ENCODE measurements around the gene EIF1AX. TPM values are rescaled to one million over a fixed set of nuclear protein-coding genes. Genes with fewer than 3 reads are reported as not detected.

Gene EIF1AX, protein sequence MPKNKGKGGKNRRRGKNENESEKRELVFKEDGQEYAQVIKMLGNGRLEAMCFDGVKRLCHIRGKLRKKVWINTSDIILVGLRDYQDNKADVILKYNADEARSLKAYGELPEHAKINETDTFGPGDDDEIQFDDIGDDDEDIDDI
- polyA plus RNA-seq (2011; rRNA removed) (12.8 and 42.0 TPM in 2 replicates), polyA minus RNA-seq (2011; rRNA and poly(A)+ RNA removed) (6.3 and 7.3 TPM in 2 replicates)

DNA sequence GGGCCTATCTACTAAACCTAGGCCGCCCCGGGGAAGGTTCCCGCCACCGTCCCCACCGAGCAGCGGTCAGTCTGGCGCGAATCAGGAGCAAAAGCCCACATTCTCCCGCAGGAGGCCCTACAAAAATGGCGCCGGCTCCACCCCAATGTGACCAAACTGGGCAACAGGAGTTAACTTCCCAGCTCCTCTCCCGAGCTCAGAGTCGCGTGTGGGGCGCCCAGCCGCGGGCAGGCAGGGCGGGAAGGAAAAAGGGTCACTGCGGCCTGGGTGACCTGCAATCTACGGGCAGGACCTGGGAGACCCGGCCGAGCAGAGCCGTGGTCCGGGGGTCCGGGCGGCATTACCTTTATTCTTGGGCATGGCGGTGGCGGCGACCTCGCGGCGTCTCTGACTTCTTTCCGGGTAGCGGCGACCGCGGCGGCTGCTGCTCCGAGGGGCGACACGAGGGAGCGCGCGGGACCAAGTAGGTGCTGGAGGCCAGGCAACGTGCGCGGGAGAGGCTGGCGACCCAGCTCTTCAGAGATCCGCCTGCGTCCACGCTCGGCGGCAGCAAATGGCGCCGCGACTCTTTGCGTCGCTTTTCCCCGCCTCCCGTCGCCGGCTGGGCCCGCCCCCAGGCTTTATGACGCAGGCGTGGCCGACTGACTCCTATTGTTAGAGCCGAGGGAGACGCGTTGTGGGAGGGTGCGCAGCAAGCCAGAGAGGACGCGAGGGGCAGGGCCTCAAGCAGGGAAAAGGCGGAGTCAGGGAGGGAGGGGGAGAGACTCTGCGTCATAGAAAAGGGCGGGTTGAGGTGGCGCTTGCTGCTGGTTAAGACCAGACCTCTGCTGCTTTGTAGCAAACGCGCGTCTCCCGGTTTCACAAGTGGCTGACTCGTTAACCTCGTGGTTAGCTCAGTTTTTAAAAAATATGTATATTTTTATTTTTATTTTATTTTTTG lies at the start of gene EIF1AX:
Gene EIF1AX, minus strand, starts transcription at position 558 of the 940 bp plus-strand sequence. Its CDS starts 198 bp downstream, at position 360.
- DNase-seq (ENCODE audit: low read depth), result peak; percentile 89
- POLR2A ChIA-PET, result interaction anchor here (0.6 kb wide), 1 partner anchor 1698 kb away, joined by 3 read pairs; the partner anchor contains the start of gene MBTPS2
- CTCF ChIA-PET, result interaction anchor here (0.9 kb wide), 1 partner anchor 12 kb away, joined by 3 read pairs; no protein-coding TSS in a partner anchor
- TF ChIP-seq, protein P1, sequence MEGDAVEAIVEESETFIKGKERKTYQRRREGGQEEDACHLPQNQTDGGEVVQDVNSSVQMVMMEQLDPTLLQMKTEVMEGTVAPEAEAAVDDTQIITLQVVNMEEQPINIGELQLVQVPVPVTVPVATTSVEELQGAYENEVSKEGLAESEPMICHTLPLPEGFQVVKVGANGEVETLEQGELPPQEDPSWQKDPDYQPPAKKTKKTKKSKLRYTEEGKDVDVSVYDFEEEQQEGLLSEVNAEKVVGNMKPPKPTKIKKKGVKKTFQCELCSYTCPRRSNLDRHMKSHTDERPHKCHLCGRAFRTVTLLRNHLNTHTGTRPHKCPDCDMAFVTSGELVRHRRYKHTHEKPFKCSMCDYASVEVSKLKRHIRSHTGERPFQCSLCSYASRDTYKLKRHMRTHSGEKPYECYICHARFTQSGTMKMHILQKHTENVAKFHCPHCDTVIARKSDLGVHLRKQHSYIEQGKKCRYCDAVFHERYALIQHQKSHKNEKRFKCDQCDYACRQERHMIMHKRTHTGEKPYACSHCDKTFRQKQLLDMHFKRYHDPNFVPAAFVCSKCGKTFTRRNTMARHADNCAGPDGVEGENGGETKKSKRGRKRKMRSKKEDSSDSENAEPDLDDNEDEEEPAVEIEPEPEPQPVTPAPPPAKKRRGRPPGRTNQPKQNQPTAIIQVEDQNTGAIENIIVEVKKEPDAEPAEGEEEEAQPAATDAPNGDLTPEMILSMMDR (IDR thresholded peaks at IDR 0.05; ENCODE audit: insufficient read depth, low read depth, low read length), result no peak
- no peaks in the 10 kb centered on the region for H3K36me3 ChIP-seq (ENCODE audit: control insufficient read depth, insufficient read depth, low read length)
- no peaks in the 10 kb centered on the region for H3K27me3 ChIP-seq (ENCODE audit: control insufficient read depth, insufficient read depth, low read length)
- peak within 1 kb of the TSS; percentile 76 for H3K4me3 ChIP-seq (ENCODE audit: low read depth, low read length)

DNA sequence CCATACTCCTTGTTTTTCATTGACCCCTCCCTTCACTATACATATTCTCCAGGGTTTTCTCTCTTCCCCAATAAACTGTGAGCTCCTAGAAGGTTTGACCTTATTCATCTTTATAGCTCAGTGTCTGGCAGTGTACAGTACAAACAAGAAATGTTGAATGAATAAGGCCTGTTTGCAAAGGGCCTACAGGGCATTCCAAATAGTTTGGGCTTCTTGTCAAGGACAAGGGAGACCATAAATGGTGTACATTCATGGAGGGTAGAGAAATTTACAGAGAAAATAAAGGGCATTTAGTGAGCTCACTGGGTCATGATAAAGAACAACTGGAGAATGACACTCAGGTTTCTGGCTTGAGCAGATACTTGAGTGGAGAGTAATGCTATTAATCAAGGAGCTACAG lies 47.5 kb upstream of the EIF1AX start:
- ChIA-PET CTCF (no interaction called here), POLR2A (no interaction called here)
- no peak for DNase-seq (ENCODE audit: low read depth)
- Histone ChIP-seq H3K36me3 (ENCODE audit: control insufficient read depth, insufficient read depth, low read length) (no peaks in the 10 kb centered on the region), H3K27me3 (ENCODE audit: control insufficient read depth, insufficient read depth, low read length) (no peaks in the 10 kb centered on the region), H3K4me3 (ENCODE audit: low read depth, low read length) (no peak overlapping the region)
- TF ChIP-seq, protein P1 (IDR thresholded peaks at IDR 0.05; ENCODE audit: insufficient read depth, low read depth, low read length), result no peak

DNA sequence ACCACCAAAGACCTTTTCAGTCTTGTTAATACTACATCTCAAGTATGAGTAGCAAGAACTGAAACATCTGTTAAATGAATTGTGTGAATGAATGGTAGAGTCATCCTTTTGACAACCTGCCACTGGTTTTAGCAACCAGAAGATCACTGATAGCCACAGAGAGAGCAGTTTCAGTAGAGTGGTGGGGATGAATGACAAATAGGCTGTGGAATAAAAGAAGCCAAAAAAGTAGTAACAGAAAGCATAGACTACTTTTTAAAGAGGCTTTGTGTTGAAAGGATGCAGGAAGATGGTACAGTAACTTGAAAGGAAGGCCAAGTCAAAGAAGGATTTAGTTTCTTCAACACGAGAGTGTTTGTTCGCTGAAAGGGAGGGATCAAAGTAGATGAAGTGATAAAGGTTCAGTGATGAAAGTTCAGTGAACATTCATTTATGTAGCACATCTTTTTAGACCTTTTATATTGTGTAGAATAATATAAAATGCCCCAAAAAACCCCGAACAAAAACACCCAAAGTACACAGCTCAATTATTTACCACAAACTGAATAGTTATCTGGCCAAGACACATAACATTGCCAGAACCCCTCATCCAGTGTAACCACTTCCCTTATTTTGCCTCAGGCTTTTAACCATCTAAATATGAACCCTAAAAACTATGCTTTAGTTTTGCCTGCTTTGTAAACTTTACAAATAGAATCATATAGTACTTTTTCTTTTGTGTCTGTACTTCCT lies 40.1 kb upstream of the EIF1AX start:
- POLR2A ChIA-PET, result no interaction called here

DNA sequence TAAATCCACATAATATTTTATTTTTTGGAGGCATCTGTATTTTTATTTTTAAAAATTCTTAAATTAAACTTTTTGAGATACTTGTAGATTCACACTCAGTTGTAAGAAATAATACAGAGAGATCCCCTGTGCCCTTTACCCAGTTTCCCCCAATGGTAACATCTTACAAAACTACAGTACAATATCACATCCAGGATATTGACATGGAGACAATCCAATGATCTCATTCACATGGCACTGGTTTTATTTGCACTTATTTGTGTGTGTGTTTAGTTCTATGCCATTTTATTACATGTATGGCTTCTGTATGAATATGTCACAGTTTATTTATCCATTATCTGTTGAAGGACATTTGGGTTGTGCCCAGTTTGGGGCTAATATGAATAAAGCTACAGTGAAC lies 35.5 kb upstream of the EIF1AX start:
- Histone ChIP-seq H3K4me3 (ENCODE audit: low read depth, low read length) (no peak overlapping the region), H3K27me3 (ENCODE audit: control insufficient read depth, insufficient read depth, low read length) (no peaks in the 10 kb centered on the region), H3K36me3 (ENCODE audit: control insufficient read depth, insufficient read depth, low read length) (no peaks in the 10 kb centered on the region)
- ChIA-PET POLR2A (no interaction called here), CTCF (no interaction called here)
- TF ChIP-seq, protein P1 (IDR thresholded peaks at IDR 0.05; ENCODE audit: insufficient read depth, low read depth, low read length), result no peak
- no peak for DNase-seq (ENCODE audit: low read depth)

More for the DNA sequence above, 40.1 kb upstream of the EIF1AX start:
- no peak for DNase-seq (ENCODE audit: low read depth)
- Histone ChIP-seq H3K4me3 (ENCODE audit: low read depth, low read length) (no peak overlapping the region), H3K27me3 (ENCODE audit: control insufficient read depth, insufficient read depth, low read length) (no peaks in the 10 kb centered on the region), H3K36me3 (ENCODE audit: control insufficient read depth, insufficient read depth, low read length) (no peaks in the 10 kb centered on the region)
- TF ChIP-seq, protein P1 (IDR thresholded peaks at IDR 0.05; ENCODE audit: insufficient read depth, low read depth, low read length), result no peak
- CTCF ChIA-PET, result no interaction called here

DNA sequence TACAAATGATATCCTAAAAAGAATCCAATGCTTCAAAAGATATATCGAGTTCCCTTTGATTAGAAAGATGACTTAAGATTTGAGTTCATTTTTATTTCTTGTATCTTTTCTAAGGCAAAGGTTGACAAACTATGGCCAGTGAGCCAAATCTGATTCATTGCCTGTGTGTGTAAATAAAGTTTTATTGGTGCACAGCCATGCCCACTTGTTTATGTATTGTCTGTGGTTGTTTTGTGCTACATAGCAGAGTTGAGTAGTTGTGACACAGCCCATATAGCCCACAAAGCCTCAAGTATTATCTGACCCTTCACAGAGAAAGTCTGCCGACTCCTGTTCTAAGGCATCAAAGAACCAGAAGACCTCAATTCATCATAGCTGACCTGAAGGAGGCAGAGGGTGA lies 32.2 kb upstream of the EIF1AX start:
- POLR2A ChIA-PET, result no interaction called here

More for the DNA sequence above, 32.2 kb upstream of the EIF1AX start:
- CTCF ChIA-PET, result no interaction called here
- H3K4me3 ChIP-seq (ENCODE audit: low read depth, low read length), result no peak overlapping the region
- DNase-seq (ENCODE audit: low read depth), result no peak
- TF ChIP-seq, protein P1 (IDR thresholded peaks at IDR 0.05; ENCODE audit: insufficient read depth, low read depth, low read length), result no peak
- no peaks in the 10 kb centered on the region for H3K36me3 ChIP-seq (ENCODE audit: control insufficient read depth, insufficient read depth, low read length)
- no peaks in the 10 kb centered on the region for H3K27me3 ChIP-seq (ENCODE audit: control insufficient read depth, insufficient read depth, low read length)

Measured in BJ (cell line).